HepG2 (cell line): ENCODE results near the gene MINDY1.

Experiments
- EED ChIP-seq: sonication (generic); formaldehyde crosslinking; IDR thresholded peaks from 2 replicates; pipeline ENCODE4 v1.5.0; 2020; ENCODE audit warnings: mild to moderate bottlenecking, missing genetic modification reagents
- EZH2 ChIP-seq: conservative IDR thresholded peaks from 2 replicates; pipeline ENCODE4 v1.6.1; 2012; ENCODE audit warnings: mild to moderate bottlenecking, low read depth, low read length, moderate library complexity
- POLR2AphosphoS5 ChIP-seq: IDR thresholded peaks from 2 replicates; pipeline ENCODE4 v1.6.1; 2012; ENCODE audit warnings: low read depth, low read length
- TF ChIP-seq, protein P1 (sequence below): sonication (generic); formaldehyde crosslinking; IDR thresholded peaks from 2 replicates; pipeline ENCODE4 v1.5.1; 2020; ENCODE audit warnings: mild to moderate bottlenecking, missing genetic modification reagents, borderline replicate concordance

DNA sequence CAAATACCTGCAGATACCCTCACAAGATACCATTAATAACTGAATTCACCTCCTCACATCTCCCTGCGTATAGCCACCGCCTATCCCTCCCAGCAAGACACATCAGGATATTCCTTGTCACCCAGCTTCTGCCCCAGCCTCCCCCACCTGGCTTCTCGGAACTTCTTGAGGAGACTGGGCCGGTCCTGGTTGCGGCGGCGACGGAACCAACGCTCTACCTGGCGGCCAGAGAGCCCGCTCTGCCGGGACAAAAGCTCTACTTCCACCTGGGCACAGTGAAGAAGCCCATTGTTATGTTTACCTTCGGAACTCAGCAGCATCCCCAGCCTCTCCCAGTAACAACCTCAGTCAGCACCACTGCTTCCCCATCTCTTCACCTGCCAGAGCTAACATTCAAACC is 38.8 kb downstream of the MINDY1 start:
- TF ChIP-seq EED (CRISPR knock-in tag) = no peak
- TF ChIP-seq POLR2AphosphoS5 = no peak
- no peak for TF ChIP-seq EZH2
- TF ChIP-seq, protein P1, sequence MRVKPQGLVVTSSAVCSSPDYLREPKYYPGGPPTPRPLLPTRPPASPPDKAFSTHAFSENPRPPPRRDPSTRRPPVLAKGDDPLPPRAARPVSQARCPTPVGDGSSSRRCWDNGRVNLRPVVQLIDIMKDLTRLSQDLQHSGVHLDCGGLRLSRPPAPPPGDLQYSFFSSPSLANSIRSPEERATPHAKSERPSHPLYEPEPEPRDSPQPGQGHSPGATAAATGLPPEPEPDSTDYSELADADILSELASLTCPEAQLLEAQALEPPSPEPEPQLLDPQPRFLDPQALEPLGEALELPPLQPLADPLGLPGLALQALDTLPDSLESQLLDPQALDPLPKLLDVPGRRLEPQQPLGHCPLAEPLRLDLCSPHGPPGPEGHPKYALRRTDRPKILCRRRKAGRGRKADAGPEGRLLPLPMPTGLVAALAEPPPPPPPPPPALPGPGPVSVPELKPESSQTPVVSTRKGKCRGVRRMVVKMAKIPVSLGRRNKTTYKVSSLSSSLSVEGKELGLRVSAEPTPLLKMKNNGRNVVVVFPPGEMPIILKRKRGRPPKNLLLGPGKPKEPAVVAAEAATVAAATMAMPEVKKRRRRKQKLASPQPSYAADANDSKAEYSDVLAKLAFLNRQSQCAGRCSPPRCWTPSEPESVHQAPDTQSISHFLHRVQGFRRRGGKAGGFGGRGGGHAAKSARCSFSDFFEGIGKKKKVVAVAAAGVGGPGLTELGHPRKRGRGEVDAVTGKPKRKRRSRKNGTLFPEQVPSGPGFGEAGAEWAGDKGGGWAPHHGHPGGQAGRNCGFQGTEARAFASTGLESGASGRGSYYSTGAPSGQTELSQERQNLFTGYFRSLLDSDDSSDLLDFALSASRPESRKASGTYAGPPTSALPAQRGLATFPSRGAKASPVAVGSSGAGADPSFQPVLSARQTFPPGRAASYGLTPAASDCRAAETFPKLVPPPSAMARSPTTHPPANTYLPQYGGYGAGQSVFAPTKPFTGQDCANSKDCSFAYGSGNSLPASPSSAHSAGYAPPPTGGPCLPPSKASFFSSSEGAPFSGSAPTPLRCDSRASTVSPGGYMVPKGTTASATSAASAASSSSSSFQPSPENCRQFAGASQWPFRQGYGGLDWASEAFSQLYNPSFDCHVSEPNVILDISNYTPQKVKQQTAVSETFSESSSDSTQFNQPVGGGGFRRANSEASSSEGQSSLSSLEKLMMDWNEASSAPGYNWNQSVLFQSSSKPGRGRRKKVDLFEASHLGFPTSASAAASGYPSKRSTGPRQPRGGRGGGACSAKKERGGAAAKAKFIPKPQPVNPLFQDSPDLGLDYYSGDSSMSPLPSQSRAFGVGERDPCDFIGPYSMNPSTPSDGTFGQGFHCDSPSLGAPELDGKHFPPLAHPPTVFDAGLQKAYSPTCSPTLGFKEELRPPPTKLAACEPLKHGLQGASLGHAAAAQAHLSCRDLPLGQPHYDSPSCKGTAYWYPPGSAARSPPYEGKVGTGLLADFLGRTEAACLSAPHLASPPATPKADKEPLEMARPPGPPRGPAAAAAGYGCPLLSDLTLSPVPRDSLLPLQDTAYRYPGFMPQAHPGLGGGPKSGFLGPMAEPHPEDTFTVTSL = no peak
